Activated CD8-positive, alpha-beta memory T cell treated with anti-CD3 and anti-CD28 coated beads, Interleukin-2, amount 50 U/mL, for 24 hours (primary cell): ENCODE data around the gene TAF1C.

ENCODE experiments used
- DNase-seq: peaks from one replicate; pipeline ENCODE4 v3.0.0-alpha.2; 2020; ENCODE audit errors: extremely low read depth

Gene TAF1C

DNA sequence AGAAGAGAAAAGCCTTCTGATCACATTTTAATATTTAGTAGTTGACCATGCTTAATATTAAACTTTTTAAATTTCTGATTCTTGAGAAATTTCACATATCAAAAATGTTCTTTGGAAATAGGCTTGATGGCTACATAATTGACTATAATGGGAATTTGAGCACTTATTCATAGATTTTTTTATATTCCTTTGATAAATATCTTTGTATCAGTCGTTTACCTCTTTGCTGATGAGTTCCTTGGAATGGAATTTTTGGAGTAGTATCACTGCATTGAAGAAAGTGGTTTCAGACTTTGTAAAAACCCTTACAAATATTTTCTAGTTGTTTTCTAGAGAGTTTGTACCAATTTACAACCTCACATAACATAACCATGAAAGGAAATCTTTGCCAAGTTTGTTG lies 27.1 kb downstream of the TAF1C start:
- DNase-seq, result no peak

DNA sequence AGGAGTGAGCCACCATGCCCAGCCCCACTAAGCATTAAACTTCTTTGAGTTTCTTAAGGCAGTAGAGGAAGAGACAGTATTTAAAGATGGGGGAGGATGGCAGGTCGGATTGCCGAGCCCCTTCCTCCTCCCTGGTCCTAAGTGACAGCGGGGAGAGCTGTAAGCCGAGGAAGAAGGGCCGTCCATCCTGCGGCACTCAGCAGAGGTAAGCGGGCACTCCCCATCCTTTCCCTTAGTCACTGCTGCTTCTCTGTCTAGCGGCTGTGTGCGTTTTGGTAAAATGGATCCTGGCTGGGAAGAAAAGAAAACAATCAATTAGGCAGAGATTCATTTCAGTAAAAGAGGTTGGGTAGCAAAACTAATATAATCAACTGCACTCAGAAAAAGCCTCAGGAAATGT lies 27.9 kb downstream of the TAF1C start:
- DNase-seq, result no peak

DNA sequence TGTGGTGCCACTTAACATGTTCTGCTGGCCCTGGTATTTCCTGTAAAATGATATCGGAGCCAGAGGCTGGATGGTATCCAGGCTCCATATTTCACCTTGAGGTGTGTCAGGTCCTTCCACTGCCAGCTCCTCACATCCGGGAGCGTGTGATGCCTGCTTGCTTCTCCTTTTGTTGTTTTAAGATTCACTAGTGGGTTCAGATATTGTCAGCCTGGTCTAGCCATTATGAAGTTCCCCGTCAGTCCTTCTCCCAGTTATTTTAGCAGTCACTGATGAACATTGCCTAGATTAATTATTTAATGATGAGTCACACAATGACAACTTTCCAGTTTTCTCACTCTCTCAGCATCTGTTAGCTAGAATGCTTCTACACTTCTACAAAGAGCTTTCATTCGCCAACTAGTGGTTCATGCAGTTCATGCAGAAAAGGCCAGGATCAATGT lies 30.5 kb downstream of the TAF1C start:
- no peak for DNase-seq

DNA sequence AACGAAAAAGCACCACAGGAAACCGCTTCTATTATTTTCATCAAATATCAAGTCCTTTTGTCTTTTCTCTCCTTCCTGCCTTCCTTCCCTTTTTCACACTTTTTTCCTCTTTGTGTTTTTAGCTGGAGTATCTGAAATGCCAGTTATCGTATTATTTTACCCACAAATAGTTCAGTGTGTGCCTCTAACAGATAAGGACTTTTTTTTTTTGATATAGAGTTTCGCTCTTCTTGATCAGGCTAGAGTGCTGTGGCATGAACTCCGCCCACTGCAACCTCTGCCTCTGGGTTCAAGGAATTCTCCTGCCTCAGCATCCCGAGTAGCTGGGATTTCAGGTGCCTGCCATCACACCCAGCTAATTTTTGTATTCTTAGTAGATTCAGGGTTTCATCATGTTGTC lies 31.1 kb downstream of the TAF1C start:
- DNase-seq, result no peak

DNA sequence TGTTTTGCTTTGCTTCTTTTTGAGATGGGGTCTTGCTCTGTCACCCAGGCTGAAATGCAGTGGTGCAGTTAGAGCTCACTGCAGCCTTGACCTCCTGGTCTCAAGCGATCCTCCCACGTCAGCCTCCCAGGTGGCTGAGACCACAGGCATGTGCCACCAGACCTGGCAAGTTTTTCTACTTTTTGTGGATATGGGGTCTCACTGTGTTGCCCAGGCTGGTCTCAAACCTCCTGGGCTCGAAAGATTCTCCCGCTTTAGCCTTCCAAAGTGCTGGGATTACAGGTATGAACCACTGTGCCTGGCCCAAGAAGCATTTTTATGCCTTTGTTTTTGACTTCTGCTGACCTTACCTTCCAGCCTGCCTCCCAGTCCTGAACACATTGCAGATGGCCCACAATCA lies 31.6 kb downstream of the TAF1C start:
- DNase-seq, result no peak

DNA sequence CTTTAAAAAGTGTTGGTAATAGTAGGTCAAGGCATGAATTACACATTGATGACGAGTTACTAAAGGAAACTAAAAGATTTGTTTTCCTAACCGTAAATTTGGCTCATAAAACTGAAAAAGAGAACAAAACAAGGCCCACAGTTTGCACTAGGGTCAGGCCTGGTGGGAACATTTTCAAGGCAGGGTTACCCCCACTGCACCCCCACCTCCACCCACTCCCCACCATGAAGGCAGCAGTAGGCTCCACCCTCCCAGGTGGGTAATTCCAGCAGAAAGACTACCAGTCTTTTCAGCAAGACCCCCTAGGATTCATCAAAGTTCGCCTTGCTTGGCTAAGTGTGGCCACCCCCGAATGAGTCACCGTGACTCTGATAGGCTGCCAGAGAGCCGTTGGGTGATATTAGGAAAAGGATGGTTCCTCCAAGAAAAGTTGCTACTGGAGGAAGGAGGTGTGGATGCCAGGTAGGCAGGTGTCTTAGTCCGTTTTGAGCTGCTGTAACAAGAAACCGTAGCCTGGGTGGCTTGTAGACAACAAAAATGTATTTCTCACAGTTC lies 33.1 kb downstream of the TAF1C start:
- DNase-seq, result no peak

DNA sequence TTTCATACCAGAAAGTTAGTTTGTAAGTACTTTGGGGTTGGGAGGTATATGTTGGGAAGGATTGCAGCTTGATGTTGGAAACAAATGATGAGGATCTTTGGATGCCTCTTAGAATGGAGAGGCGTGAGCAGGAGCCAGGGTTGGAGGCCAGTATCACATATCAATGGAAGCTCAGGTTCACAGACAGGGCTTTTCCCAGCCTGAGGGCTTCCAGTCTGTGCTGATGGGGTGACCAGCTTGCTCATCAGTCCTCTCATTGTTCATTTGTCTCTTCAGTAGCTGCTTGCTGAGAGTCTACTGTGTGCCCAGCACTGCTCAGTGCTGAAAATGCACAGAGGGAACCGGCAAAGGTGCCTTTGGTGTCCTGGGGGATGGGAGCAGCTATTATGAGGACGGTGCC lies 35.9 kb downstream of the TAF1C start:
- no peak for DNase-seq

DNA sequence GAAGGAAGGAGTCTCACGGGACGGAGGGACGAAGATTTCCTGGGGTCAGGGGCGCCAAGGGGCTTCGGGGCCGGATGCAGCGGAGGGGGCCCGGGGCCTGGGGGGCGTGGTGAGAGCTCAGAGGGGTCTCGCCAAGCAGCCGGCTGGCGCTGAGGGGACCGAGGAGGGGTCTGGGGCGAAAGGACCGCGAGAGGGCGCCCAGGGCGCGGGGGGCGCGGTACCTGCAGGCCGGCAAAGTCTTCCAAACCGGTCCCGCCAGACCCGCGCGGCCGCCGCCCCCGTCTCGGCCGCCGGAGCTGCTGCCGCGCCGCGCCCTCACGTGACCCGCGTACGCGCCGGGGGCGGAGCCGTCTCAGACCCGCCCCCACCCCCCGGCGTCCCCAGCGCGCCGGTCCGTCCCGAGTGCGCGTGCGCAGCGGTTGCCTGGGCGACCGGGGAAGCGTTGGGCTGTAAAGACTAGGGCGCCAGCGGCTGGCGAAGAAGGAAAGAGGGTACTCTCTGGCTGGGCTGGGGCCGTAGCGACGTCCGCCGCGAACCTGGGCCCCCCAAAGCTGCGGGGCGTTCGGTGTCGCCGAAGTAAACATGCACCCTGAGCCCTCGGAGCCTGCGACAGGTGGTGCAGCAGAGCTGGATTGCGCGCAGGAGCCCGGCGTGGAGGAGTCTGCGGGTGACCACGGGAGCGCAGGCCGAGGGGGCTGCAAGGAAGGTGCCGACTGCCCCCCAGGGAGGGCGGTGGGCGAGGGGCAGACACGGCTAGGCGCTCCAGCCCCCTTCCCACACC lies 41.8 kb downstream of the TAF1C start, which contains the start of the genes DNAAF1 and HSDL1:
TSS of gene DNAAF1 (plus strand) at position 450 of the 781 bp plus-strand sequence. CDS start at position 583, 133 bp downstream.
TSS of gene HSDL1 (minus strand) at position 319 of the 781 bp plus-strand sequence. CDS start 13,856 bp downstream, outside the sequence.
- DNase-seq, result peak; percentile 70

DNA sequence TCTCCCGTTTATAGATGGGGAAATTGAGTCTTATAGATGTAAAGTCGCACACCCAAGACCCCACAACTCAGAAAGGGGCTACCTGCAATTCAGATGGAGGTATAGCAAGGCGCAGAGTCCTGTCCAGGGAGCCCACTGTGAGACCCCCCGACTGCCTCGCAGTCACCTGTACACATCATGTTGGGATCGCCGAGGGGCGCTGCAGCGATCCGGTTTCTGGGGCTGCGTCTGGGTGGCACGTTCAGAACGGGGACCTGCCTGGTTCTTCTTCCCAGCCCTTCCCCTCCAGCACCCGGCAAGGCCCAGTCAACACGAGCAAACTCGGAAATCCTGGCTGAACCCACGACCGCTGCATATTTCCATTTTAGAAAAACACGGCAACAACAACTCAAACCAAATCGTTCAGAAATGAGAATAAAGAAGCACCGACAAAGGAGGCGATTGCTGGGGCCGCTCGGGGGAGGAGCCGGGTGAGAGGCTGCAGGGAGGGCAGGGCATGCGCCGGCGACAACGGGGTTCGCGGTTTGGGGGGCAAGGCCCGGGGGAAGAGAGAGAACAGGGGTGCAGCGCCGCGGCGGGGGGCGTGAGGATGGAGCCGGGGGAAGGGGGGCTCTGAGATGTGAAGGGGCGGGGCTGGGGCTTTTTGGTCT lies 42.5 kb downstream of the TAF1C start:
- DNase-seq, result no peak

DNA sequence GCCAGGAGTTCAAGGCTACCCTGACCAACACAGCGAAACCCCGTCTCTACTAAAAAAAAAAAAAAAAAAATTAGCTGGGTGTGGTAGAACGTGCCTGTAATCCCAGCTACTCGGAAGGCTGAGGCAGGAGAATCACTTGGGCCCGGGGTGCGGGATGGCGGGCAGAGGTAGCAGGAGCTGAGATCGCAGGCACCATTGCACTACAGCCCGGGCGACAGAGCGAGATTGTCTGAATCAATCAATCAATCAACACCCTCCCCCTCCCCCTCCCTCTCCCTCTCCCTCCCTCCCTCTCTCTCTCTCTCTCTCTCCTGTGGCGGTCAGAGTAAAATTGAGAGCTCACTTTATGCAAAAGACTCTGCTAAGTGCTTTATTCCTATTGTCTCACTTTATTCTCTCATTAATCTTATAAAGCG lies 43.1 kb downstream of the TAF1C start:
- no peak for DNase-seq

DNA sequence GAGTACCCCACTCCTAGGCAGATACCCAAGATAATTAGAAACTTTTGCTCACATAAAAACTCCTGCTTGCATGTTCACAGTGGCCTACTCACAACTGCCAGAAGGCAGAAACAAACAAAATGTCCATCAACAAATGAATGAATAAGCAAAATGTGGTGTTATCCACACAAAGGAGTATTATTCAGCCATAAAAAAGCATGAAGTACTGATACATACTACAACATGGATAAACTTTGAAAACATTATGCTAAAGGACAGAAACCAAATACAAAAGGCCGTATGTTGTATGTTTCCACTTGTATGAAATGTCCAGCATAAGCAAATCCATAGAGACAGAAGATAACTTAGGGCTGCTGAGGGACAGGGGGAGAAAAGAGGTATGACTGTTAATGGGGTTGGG lies 43.8 kb downstream of the TAF1C start:
- no peak for DNase-seq

DNA sequence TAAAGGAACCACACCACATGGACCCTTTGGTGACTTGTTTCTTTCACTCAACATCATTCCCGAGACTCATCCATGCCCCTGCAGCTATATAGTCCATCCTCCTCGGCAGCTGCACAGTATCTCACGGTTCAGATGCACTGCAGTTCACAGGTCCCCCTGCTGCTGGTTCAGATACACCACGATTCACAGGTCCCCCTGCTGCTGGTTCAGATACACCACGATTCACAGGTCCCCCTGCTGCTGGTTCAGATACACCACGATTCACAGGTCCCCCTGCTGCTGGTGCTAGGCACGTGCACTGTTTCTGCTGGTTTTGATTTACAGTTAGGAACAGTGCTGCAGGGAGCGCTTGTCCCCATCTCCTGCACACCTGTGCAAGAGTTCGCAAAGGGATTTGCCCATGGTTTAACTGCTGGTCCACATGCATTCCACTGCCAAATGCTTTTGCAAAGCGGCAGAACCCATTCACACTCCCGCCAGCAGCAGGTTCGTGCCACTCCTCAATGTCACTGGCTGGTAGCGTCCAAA lies 45.6 kb downstream of the TAF1C start:
- no peak for DNase-seq

DNA sequence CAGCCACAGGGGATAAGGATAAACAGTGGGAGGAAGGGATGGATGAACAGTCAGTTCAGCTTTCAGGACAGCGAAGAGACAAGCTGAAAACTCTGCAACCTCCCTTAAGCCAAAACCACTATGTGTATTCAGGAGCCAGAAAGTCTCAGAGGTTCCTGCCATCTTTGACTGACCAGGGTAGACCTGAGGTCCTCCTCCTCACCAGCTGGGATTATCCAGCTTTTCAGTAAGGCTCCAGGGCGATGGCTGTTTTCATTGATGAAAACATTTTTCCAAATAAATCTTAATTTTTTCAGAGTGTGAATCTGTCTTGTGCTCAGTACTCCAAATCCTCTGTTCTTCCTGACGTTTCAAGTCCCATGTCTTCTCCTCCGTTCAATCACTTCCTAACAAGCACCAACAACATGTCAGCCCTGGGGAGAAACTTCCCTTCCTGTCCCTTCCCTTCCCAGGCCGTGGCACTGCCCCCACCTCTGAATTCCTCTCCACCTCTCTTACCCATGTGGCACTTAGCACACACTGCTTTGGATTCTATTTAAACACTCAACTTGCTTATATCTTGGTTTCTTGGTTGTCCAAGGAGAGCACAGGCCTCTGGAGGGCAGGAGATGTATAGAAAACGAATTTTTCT lies 47.1 kb downstream of the TAF1C start:
- no peak for DNase-seq

DNA sequence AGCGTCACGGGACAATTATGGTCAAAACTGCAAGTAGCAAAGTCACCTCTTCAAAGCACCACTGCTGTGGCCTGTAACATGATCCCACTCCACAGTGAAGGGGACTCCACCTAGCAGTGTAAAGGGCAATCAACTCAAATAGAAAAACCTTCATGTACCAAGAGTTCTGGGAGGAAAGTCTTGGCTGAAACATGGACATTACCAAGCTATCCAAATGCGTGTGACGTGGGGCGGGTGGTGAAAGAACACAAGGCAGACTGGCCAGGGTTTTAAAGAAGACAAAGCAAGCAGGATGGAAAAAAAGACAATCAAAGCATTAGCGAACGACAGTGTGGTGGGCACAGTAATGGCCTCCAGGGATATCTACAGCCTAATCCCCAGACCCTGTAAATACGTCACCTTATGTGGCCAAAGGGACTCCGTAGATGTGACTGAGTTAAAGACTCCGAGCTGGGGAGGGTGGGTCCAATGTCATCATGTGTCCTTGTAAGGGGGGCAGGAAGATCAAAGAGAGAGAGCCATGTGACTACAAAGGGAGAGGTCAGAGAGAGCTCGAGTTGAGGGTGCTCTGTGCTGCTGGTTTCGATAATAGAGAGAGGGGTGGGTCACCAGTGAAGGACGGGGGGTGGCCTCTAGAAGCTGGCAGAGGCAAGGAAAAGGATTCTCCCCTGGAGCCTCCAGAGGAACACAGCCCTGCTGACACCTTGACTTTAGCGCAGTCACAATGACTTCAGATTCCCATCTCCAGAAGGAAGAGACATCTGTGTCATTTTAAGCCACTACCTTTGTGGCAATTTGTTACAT lies 47.8 kb downstream of the TAF1C start:
- DNase-seq, result no peak

DNA sequence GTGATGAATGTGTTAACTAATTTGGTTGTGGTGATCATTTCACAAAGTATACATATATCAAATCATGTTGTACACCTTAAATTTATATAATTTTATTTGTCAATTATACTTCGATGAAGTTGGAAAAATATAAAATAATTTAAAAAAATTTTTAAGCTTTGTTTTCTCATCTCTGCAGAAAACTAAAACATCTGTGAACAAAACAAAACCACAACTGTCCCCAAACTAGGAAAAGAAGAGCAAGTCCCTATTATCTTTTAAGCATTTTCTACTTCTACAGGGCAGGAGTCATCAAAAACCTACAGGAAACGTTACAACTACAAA lies 48.4 kb downstream of the TAF1C start:
- no peak for DNase-seq

DNA sequence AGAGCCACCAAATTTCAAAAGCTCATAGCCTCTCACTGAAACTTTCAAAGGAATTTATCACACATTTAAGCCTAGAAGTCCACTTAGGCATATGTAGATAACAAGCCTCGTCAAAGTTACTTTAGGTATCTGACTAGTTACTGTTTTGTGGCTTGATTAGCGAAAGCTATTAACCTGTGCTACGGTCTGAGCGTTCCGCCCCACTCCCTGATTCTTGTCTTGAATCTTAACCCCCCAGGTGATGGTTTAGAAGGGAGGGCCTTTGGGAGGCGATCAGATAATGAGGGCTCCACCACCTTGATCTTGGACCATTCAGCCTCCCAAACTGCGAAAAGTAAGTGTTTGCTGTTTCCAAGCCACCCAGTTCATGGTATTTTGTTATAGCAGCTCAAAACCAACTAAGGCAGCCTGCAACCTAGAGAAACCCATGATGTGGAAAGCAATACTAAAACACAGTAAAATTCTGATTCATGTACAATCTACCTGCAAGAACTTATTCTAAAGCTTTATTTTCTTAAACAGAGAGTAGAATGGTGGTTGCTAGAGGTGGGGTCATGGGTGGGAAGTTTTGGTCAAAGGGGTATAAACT lies 49.0 kb downstream of the TAF1C start:
- no peak for DNase-seq

DNA sequence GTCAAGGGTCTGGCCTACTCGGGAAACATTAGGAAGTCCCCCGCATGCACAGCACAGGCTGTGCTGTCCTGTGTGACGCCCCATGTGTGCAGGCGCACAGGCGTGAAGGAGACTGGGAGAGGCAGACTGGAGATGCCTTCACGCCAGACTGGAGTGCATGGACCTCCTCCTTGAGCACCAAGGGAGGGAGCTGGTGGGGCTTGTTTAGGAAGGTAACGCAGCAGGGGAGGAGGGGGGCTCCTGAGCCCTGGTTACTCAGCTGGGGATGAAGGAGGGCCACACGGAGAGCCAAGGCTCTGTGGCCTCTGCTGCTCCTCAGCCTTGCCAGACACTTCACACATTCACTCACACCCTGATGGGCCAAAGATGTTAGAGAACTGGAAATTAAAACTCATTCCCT lies 49.6 kb downstream of the TAF1C start:
- no peak for DNase-seq

DNA sequence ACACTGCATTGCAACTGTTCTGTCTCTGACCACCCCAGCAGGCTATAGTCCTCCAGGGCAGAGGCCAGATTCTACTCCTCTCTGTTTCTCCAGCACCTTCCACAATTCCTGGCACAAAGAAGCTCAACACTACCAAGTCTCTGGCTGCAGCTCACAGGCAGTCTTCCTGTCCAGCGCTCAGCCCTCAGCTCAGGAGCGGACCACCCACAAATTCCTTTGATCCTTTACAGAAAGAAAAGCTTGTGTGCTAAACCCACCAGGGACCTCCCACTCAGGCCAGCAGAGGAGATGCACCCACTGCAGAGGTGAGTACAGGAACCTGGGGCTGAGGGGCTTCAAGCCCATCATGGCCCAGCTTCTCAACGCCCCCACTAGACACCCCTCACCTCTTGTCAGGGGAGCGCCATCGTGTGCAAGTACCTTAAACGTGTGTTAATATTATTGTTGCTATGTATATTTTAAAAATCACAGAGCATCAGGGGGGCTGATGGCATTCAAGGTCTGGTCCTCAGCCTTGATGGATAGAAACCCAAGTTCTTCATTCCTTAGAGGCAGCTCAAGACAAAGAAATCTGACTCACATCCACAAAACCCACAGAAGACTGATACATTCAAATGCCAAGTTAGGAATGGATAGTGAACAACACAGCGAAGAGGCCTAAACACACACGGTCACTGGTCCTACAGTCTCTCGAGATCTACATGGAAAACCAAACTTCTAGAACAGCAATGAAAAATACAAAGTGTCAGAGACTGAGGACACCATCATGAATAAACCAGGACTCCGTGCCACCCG lies 50.3 kb downstream of the TAF1C start:
- DNase-seq, result no peak

DNA sequence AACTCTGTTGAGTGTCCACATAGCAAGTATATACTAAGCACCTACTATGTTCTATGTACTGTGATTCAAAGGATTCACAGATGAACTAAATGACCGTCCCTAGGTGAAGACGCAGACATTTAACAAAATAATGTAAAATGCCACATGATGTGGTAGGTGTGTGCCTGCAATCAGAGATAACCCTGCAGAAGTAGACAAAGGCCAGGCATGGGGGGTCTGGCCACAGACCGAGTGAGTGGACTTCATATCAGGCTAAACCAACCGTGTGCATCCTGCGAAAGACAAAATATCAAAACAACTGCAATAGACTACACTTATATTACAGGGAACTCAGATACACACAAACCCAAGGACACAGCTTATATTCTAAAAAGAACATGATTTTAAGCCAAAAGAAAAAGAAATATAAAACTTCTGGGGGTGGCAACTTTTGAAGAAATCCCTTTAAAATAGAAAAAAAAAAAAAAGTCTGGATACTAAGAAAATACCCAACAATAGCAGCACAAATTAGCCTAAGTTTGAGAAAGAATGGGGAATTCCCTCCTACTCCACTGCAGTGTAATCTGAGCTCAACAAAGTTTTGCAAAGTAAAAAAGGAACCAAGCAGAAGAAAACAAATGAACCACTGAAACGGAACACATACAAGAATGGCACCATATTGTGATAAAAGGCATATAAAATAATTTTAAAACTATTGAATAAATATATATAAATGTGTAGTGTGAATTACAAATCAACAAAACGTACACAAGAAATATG lies 54.2 kb downstream of the TAF1C start:
- DNase-seq, result no peak

DNA sequence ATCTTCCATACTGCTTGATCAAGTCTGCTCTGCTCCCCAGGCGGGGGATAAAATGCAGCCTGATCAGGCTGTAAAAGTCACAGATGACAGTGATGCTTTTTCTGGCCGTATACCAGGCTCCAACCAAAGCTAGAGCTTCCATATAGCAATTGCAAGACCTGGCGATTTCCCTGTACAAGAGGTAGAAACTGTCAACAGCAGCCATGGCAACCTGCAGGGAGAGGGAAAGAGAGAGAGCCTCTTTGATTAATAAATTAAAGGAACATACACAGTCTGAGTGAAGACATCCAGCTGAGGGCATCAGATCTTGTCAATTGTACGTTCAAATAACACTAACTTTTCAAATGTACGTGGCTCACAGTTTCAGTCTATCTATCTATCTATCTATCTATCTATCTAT lies 55.7 kb downstream of the TAF1C start:
- no peak for DNase-seq
